DMS79 treated with DMSO at 0.1 percent for 48 hours (cell line): Measurements from ENCODE around the gene NSD2.
"Not testable (repeated sequence)": the region's sequence is repeated elsewhere in the genome, so short reads cannot be mapped to it uniquely, and the experiment has no call there.

ENCODE experiments used
- DNase-seq: peaks from one replicate; lab custom pipeline; 2025; lab: John Stamatoyannopoulos, UW

The NSD2 gene

GRCh38 chr4:2006956-2007653 is 135.9 kb downstream of the NSD2 start:
- DNase-seq: no peak

- no peak for DNase-seq
Measured at GRCh38 chr4:2007804-2008670, 136.8 kb downstream of the NSD2 start.

GRCh38 chr4:2008671-2008920 is 137.4 kb downstream of the NSD2 start:
- no peak for DNase-seq

- DNase-seq: peak; percentile 76
Measured at GRCh38 chr4:2008921-2009650, 137.9 kb downstream of the NSD2 start, which contains the start of gene NELFA. Gene NELFA, minus strand, starts transcription at chr4:2008974. Its CDS starts 15 bp downstream, at chr4:2008959.

- peak; percentile 16 for DNase-seq
Measured at GRCh38 chr4:2009651-2010233, 138.5 kb downstream of the NSD2 start.

GRCh38 chr4:2011583-2011982 is 140.4 kb downstream of the NSD2 start:
- no peak for DNase-seq

GRCh38 chr4:2015008-2015407 is 143.8 kb downstream of the NSD2 start:
- no peak for DNase-seq

- not testable (repeated sequence) for DNase-seq
Measured at GRCh38 chr4:2021358-2022018, 150.3 kb downstream of the NSD2 start.

- no peak for DNase-seq
Measured at GRCh38 chr4:2024683-2025082, 153.5 kb downstream of the NSD2 start.

GRCh38 chr4:2025817-2026216 is 154.6 kb downstream of the NSD2 start:
- DNase-seq: no peak

- not testable (repeated sequence) for DNase-seq
Measured at GRCh38 chr4:2027120-2027519, 155.9 kb downstream of the NSD2 start.

- not testable (repeated sequence) for DNase-seq
Measured at GRCh38 chr4:2031161-2031560, 160.0 kb downstream of the NSD2 start.
